NCI-H524 (cell line): ENCODE results near the gene TFAP2A.
A peak's percentile ranks its signal among the peaks of the same experiment; 100 is the strongest.

Experiments used
- DNase-seq, 2 experiments: peaks; one replicate each; lab custom pipeline; 2025; lab: John Stamatoyannopoulos, UW

TFAP2A gene

DNA sequence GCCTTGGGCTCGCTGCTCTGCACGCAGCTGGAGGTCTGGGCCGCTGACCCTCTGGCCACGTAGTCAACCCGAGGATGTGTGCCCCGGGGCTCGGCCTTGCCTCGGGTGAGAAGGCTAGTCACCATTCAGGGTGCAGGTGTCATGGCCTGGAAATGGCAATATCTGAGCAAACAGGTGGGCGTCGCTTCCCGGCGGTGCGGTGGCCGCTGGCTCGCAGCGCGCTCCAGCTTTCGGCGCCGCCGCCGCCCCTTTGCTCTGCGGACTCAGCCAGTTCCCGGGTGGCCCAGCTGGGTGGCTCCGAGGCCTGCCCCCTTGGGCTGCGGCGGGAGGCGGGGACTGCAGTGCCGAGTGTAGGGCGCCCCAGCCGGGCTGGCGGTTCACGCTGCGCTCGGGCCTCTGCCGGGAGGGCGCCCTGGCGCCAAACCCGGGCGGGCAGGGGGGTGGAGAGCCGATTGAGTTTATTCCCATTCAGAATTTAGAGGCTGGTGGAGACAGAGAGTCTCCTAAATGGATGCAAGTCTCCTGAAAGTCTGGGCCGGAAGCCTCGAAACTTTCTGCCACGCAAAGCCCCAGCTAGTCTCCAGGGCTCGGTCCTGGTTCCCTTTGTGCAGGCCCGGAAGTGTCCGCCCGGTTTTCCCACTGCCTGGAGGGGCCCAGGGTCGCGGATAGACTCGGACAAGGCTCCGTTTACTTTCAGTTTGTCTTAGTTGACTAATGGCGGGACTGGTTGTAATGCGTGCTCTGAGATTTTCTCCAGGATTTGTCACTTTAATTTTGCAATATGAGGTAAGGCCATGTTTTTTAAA, 11.3 kb upstream of the TFAP2A start:
- peak; percentile 22 to 61 for DNase-seq

DNA sequence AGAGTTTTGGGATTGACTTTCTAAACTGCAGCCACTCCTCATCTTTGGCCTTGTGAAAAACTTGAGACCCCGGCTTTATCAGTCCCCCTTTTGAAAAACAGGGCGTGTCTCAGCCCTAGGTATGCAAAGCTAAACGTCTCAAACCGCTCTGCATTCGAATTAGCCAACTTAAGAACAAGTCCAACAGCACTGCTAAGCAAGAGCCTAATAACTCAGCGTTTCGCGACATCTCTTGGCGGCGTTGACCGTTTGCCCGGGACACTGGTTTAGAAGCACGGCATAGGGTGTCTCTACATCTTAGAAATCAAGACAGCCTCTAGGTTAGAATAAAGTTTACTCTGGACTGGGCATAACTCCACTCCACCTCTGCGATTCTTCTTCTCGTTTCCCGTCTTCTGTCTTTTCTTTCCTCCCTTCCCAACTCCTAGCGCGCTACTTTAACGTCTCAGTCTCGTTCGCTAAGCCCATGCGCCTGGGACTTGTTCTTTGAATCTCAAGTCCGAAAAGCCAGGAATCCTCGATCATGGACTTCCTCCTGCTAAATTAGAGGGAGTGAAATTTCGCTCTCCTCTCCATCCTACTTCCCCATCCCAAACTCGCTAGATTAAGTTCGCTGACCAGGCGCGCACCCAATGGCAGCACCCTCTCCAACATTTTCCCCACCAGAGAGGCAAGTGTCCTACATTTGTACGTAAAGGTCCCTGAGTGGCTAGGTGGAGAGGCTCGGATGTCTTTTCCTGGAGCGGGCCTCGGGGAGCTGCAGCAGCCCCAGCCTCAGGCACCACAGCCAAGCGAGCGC, 10.5 kb upstream of the TFAP2A start:
- DNase-seq: no peak

DNA sequence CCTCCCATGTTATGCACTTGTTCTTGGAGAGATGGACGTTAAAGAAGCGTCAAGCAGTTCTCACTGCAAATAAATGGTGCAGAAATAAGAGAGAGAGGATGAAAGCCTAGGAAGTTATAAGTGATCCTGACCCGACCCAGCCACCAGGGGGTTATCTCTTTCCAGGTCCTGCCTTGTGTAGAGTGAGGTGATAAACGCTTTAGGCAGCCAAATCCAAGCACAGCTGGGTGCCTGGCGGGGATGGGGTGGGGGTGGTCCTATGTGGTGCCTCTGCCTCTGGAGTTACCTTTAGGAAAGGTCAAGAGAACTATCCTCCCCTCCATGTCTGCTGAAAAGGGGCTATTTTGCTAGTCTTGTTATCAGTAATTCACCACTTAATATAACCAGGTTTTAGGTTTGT, 9.2 kb upstream of the TFAP2A start:
- DNase-seq: peak in 1 of 2 experiments; percentile 19

DNA sequence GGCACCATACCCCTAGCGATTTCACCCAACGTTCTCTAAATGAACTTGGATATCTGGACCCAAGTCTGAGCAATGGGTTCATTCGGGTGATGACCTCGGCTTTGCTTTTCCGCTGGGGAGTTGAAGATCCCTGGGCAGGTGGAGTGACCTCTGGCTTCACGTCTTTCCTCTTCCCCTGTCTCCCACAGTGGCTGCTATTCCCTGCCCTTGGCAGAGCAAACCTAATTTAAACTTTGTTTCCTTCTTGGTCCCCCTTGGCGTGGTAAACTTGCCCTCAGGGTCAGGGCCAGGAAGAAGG, 7.8 kb upstream of the TFAP2A start:
- DNase-seq: no peak

DNA sequence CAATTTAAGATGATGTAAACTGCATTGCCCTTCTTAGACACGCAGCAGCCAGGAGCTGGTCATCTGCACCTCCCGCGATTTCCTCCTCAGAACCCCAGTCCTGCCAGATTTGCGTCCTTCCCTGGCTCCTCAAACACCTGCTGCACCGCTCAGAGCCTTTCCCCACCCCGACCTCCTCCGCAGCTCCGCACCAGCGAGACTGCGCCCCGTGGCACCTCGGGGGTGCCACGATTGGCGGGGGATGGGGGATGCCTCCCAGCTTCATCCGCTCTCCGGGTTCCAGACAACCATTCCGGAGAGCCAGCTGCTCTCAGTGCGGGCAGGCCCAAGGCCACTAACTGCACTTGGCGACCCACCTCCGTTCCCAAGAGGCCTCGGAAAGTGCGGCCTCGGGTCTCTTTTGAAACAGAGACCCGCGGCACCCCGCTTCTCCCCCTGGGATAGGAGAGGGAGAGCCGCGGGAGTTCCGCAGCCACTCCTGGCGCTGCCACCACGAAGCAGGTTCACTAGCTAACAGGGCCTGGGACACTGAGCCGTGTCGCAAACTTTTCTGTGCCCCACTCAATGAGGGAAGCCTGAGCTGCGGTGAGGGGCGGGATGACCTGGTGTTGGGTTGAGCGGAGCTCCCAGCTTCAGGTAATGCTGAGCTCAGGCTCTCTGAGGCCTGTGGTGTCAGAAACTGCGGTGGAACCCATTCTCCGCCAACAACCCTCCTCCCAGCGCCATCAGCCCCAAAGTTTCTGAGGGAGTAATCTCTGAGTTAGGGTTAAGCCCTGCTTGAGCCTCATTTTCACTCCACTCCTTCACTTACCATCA, 7.3 kb upstream of the TFAP2A start:
- no peak for DNase-seq

DNA sequence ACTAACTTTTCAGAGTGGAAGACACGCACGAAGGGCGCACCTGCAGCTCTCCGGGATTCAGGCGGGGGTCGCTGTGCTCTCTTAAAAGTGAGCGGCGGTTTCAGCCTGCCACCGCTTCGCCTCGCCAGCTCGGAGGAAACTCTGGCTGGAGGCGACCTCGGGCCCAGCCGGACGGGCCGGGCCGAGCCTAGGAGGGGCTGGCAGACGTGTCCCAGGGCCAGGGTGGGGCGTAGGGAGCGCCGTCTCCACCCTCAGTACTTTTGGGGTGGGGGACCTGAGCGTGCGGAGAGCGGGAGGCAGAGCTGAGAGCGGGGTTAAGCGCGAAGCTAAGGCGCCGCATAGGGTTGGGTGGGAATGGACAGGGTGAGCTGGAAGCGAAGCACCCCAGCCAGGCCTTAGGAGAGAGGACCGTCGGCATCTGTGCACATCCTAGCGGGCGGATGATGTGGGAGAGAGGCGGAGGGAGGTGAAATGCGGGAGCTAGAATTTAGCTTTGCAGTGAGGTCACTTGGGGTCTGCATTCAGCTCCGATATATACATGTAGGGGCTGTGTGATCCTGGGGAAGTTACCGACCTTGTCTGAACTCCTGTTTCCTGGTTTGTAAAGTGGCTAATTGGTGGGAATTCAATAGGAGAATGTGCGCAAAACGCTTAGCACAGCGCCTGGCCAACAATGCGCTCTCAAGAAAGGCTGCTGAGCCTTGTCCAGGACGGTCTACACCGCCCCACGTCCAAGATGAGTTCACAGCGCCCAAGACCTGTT, 6.5 kb upstream of the TFAP2A start:
- DNase-seq: no peak

DNA sequence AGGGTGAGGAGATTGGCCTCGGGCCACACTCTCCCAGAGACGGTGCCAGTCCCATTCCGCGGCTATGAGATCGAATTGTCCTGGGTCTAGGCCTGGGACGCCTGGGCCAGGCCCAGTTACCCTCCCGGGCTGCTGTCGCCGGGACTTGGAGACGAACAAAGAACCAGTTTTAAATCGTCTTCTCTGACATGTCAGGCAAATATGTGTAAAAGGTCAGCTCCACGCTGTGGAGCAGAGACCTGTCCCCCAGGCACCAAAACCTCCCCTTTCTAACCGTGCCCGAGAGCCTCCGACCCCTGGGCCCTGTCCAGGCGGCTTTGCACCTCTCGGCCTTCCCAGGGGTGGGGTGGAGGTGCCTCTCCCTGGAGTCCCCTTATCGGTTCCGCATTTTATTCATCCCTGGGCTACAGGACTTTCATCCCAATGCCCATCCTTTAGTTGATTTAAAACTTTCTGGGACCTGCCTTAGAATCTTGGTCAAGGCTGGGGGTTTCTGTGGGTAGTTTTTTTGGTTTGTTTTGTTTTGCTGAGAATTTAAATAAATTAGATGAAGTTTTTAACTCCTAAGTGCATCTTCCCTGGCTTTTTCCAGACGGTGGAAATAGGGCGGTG, 5.8 kb upstream of the TFAP2A start:
- no peak for DNase-seq

DNA sequence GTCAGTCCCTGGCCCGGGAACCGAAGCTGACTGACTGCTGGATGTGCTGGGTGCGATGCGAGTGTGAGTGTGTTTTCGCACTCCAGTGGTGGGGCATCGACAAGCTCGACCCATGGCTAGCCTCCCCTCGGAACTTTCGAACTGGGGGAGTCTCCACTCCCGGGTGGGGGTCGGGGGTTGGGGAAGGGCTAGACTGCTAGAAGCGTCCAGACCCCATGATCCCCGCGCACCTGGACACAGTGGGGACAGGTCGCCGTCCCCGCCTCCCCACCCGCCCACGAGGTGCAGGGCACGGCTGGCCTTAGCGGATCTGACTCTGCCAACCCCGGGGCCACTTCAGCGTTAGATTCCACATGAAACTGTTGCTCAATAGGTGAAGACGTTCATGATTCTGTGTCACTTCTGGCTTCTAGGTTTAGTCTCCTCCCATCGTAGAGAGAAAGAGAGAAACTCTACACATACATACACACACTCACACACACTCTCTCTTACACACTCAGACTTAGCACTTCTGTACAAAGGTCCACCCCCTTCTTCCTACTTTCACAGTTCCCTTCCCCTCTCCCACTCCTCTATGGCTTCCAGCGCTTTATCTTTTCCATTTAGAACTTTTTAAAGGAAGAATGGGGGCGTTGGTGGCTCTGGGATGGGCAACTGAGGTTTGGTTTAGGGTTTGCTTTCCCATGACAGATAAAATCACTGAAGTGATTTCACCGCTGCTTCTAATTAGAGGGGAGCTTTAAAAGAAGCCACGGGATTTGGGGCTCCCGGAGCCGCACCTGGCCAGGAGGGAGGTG, 5.1 kb upstream of the TFAP2A start:
- no peak for DNase-seq

DNA sequence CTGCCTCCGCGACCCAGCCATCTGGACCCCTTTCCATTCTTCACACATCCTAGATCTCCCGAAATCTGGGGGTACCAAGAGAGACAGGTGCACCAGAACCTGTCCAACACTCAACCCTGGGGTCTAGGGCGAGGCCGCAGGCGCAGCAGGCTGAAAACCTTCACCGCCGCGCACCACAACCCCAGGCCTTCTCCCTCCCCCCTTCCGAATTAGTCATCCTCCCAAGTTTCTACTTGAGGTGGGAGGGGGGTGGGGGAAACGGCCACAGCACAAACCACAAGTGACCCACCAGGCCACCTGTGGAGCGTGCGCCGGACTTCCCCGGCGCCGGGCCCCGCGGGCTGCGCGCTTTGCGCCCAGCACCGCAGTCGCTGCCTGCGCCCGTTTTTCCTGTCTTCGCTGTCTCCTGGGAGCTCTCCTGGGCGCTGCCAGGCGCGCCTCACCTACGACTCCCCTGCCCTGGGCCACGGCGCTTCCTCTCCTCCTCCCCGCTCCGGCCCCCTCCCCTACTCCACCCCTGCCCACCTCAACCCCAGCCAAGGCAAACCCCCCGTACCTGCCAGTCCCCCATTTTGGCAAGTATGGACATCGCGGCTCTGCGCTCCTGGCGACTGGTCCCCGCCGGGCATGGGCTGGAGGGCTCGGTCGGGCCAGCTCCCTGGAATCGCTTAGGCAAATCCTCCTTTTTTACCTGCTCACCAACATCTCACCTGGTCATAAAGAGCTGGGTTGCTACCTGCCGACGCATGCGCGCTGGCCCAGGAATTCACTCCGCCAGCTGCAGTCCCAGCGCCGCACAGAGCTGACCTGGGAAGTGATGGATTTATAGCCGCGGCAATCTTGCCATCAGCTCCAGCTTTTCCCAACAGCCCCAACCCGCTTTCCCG, 4.2 kb upstream of the TFAP2A start:
- peak in 1 of 2 experiments; percentile 20 for DNase-seq

DNA sequence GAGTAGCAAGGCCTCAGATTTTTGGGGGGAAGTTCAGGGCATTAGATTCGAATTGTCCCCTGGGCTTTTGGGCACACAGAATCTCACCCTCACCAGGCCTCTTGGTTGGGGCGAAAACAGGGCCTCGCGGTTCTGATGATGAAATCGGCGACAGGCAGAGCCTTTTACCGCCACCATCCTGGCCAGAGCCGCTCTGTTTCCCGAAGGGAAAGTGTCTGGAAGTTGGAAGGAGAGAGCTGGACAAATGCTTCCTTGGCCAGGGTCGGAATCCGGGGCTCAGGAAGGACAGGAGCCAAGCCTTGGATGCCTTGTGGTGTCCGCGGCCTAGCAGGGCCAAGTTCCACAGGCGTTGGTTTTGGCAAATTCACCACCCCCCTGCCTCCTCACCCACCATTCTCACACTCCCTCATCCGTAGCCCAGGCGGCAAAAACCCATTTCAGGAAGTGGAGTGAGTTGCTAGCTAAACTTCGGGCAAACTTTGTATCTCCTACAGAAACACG, 3.5 kb upstream of the TFAP2A start:
- DNase-seq: no peak

DNA sequence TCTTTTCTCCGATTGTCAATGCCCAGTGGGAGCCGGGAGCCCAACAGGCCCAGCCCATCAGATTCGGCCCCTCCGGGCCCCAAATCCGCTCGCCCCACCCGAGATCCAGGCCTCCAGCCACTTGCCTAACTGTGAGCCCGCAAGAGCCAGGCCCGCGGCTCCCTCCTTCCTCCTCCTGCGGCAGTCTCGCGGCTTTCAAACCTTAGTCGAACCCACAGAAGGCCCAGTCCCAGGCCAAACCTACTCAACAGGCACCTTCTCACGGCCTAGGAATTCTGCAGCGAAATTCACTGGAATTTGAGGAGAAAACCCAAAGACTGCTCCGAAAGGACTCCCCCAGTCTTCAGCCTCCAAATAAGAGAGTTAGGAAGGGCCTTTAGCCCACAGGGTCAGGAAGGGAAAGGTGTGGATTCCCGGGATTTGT, 2.8 kb upstream of the TFAP2A start:
- no peak for DNase-seq

DNA sequence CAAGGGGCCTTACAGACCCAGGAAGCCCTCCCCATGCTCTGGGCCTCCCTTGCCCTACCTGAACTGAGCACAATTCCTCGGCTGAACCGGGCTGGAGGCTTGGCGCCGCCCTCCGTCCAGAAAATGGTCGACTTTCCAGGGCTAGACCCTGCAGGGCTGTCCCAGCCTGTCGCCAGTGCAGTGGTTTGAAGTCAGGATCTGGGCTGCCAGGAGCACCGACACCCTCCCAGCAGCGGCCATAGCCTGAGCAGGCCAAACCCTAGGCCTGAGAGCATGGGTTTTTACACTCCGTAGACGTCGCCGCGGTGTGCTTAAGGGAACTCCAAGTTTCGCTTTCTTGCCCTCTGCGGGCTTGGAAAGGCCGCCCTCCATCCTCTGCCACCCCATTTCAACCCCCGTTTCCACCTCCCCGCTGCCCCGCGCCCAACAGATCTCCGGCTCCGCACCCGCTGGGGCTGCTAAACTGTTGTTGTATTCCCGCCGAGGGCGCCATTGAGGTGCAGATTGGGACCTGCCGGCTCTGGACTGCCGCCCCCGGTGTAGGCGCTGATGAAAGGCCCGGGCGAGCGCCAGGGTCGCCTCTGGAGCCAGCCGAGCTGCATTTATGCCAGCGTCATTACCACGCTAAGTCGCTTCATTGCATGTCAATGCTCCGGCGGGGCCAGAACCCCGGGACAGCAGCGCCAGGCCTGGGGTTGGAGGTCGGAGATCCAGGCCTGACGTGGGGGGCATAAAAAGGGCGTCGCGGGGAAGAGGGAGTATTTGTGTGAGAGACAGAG, 2.2 kb upstream of the TFAP2A start:
- DNase-seq: no peak

DNA sequence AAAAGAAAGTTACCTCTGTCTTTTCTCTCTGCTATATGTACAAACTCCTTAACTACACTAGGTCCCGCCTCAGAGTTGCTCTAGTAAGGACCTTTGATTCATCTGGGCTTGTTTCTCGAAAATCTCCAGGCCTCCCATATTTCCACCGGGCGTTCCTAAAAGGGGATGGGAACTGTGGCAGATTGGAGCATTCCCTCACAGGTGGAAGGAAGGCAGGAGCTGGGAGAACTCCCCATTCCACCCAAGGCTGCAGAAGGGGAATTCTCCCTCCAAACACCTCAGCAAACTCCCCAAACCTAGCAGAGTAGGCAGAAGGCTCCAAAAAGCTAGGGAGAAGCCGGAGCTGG, 1.6 kb upstream of the TFAP2A start:
- no peak for DNase-seq

DNA sequence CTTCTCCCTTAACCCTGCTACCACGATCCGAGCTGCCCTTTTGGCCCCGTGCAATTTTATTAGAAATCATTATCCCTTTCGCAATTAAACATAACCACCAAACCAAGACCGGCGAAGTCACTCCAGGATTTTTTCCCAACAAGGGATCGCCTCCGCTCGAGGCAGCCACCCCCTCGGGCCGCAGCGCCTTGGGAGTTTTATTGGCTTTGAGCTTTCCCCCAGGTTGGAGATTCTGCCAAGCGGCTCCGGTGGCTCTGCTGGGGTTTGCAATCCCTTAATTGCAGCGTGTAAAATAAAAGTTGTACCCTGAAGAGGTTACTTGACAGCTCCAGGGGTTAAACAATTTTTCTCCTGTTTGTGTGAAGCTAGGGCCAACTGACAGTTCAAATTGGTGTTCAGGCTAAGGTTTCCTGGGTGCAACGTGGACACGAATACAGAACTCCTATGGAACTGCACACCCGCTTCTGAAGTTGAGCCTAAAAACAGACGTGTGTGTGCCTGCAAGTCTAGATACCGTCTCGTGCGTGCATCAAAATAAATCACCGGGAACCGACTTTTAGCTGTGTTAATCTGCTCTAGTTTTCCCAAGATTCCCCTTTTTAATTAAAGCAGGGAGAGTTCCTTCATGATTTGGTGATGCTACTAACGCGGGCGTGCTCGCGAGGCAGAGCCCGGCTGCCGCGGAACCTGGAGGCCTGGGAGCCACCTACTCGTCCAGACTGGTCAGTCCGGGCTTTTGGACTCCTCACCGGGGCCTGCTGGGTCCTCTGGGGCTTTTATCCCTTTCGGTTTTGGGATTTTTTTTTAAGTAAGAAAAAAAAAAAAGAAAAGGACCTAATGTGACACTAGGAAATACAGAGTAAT, 975 bp upstream of the TFAP2A start:
- no peak for DNase-seq

DNA sequence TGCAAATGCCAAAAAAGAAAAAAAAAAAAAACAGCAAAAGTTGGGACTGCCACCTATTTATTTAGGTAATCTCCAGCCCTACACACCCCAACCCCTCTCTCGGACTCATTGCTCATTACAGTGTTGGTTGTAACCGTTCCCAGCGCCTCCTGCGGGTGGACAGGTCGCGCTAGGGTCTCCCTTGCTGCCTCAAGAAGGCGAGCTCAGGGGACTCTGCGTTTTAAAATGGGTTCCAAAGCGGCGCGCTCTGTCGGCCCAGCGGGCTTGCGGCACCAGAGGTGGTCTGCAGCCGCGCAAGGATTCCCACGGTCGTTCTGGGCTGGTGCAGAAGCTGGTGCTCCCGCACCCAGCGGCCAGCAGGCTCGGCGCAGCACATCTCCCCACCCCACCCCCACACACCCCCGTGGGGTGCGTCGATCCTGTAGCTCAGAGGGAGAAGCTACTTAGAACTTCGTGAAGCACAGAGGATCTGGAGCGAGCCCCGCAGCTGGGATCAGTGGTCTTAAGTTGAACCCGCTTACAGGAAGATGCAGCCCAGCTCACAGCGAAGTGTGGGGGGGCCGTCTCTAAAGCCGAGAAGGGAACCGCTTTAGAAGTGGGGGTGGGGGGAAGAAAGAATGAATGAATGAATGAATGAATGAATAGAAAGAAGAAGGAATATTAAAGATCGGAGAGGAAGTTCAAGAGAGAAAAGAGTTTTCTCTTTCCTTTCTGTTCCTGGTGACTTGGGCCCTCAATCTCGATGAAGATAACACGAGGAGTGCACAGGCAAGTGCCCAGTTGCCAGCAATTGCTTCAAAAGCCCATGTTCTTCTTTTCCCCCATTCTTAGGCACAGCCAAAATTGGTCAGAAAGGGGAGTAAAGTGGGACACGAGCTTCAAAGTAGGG, 780 bp downstream of the TFAP2A start:
- DNase-seq: peak; percentile 23 to 63

DNA sequence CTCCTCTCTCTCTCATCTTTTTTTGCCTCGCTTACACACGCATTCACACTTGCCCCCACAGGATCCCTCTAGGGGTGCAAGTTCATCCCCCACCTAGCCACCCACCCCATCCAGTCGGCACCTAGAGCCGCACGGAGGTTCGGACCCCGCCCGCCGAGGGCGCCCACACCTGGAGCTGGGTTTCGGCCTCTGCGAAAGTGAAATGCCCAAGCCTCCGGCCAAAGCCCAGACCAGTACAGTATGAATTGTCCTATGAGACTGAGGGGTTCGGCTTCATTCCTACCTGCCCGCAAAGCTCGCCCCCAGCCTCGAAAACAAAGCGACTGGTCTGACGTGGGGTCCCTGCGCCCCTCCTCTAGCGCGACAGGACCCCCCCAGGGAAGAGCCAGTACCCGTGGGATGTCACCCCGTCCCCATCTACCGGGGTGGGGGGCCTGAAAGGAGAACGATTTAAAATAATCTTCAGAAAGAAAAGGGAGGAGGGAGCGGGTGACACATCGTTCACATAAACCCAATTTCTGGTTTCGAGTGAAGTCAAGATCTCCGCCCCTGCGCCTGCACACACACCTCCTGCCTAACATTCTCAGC, 1.5 kb downstream of the TFAP2A start:
- no peak for DNase-seq
